GM18861 (cell line): ENCODE measurements around the gene ST3GAL3.

Source experiments
- ATAC-seq: cut with Tn5 transposase; IDR thresholded peaks from one replicate; pipeline ENCODE4 v1.9.1; 2021; ENCODE audit not compliant: unreplicated experiment

The ST3GAL3 gene

GRCh38 chr1:43707190-43708001, at the start of gene ST3GAL3:
ST3GAL3 (plus strand) TSS chr1:43707536; CDS start chr1:43736263, 28,727 bp downstream.
- peak; percentile 83 for ATAC-seq

- no peak for ATAC-seq
These were observed 47.8 kb upstream of the ST3GAL3 start for GRCh38 chr1:43659212-43660166.

DNA sequence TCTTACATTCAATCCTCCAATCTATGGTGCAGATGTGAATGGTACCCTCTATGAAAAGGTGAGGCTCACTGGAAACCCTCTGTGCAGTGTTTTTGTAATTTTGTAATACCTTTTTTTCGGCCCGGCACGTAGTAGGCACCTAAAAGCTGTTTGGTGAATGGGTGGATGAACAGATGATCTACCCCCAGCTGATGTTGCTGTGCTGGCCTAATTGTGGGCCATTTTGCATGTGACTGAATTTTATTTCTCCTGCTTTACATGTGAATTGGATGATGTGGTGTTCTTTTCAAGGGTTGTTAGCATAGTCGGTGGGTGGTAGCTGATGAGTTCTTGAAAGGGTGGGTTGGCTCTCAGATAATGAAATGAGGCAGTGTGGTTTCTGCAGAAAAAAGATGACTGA, 47.0 kb upstream of the ST3GAL3 start:
- ATAC-seq, result no peak

- no peak for ATAC-seq
These were observed 43.0 kb upstream of the ST3GAL3 start for GRCh38 chr1:43664369-43664768.

GRCh38 chr1:43666608-43667007, 40.7 kb upstream of the ST3GAL3 start:
- ATAC-seq, result no peak

DNA sequence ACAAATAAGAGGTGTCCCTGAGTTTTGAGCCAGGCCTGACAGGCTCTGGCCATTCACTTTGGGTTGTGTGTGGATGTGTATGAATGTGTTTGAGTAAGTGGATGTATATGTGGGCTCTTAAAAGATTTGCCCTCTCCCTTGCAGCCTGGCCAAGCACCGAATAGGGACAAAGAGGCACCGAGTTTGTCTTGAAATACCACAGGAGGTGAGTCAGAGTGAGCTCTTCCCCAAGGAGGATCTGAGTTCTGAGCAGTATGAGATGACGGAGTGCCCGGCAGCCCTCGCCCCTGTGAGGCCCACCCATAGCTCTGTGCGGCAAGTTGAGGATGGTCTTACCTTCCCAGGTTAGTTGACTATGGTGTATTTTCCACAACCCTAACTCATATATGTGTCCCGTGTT, 38.4 kb upstream of the ST3GAL3 start:
- no peak for ATAC-seq

- ATAC-seq, result no peak
These were observed 37.5 kb upstream of the ST3GAL3 start for GRCh38 chr1:43669878-43670277.

DNA sequence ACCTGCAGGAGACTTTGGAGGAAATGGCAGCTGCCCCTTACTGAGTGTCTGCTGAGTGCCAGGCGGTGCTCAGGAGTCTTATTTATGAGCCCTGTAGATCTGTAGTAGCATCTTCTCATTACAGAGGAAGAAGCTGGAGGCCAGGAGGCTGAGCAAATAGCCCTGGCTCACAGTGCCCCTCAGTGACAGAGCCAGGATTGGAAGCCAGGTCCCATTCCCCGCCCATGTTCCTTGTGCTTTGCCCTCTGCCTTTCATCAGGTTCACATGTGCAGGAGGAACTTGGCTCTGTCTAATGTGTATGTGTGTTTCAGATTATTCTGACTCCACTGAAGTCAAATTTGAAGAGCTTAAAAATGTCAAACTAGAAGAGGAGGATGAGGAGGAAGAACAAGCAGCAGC, 36.1 kb upstream of the ST3GAL3 start:
- ATAC-seq, result no peak

DNA sequence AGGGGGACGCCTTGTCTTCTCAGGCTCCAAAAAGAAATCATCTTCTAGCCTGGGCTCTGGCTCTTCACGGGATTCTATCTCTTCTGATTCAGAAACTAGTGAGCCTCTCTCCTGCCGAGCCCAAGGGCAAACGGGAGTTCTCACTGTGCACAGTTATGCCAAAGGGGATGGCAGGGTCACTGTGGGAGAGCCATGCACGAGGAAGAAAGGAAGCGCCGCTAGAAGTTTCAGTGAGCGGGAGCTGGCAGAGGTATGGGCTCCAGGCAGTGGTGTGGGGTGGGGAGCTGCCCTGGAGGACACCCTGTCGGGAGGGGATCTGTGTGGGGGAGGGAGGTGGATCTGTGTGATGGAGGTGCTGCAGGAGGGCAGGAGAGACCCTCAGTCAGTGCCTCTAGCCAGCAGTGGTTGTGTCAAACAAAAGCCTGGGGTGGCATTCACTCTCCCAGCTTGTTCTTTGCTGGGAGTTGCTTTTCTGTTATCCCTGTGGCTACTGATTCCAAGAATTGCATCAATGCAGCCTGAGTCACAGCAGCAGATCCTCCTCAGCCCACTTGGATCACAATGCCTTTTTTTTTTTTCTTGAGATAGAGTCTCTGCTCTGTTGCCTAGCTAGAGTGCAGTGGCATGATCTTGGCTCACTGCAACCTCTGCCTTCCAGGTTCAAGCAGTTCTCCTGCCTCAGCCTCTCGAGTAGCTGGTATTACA, 35.6 kb upstream of the ST3GAL3 start:
- ATAC-seq, result no peak

- no peak for ATAC-seq
These were observed 34.1 kb upstream of the ST3GAL3 start for GRCh38 chr1:43673261-43673660.

- ATAC-seq, result no peak
These were observed 28.4 kb upstream of the ST3GAL3 start for GRCh38 chr1:43678940-43679339.

DNA sequence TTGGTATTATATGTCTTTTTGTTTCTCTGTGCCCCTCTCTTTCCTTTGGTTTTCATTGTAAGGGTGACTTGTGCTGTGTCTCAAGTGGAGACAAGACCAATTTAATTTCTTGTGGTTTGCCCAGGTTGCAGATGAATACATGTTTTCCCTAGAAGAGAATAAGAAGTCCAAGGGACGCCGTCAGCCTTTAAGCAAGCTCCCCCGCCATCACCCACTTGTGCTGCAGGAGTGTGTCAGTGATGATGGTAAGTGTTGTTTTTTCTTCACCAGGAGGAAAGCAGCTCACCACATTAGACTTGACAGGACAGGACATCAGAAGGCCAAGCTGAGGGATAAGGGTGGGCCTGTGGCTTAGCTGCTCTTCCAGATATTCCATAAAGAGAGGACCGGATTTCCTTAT, 23.8 kb upstream of the ST3GAL3 start:
- ATAC-seq, result no peak

DNA sequence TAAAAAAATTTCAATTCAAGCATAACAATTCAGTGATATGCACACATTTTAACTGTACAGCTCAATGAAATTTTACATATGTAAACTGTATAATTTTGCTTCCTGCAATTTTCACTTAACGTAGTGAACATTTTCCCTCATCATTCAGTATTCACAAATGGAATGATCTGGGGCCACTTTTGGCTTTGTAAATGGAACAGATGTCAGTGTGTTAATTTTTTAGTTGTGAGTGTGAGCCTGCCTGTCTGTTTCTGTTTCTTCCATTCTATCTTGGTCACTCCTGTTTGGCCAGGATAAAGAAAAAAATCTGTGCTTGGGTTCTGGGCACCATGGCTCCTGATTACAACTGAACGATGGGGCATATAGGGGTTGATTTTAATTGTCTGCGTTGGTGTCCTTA, 20.5 kb upstream of the ST3GAL3 start:
- ATAC-seq, result no peak

DNA sequence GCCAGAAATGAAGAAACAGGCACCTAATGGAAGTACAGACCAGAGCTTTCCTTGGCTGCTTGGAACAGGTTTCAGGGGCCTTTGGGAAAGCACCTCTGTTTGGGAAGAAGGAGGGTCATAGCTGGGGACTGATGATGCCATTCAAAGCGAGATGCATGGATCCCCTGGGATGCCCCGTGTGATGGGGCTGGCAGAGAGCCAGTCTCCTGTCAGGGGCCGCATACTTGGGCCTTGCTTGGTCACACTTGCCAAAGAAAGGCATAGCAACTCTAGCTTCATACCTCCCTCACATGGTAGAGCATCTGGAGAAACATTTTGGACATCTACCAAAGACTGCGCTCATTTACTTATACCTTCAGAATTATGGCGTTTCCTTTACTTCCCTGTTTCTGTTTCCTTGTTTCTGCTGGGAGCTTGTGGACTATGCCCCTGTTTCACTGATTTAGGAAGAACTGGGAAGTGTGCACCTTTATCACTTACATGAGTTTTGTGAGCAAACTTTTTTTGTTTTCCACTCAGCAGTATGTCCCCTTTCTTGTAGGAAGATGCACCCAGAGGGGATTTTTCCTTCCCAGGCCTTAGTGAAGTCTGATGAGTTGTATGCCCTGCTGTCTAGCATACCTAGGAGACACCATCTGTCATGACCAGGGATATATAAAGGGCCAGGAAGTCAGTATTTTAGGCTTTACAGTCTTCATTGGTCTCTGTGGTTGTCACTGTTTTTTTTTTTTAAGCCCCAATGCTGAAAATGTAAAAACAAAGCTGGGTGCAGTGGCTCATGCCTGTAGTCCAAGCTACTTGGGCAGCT, 19.8 kb upstream of the ST3GAL3 start:
- ATAC-seq, result no peak

- ATAC-seq, result no peak
These were observed 19.3 kb upstream of the ST3GAL3 start for GRCh38 chr1:43688109-43688387.

- ATAC-seq, result no peak
These were observed 18.7 kb upstream of the ST3GAL3 start for GRCh38 chr1:43688594-43689000.

DNA sequence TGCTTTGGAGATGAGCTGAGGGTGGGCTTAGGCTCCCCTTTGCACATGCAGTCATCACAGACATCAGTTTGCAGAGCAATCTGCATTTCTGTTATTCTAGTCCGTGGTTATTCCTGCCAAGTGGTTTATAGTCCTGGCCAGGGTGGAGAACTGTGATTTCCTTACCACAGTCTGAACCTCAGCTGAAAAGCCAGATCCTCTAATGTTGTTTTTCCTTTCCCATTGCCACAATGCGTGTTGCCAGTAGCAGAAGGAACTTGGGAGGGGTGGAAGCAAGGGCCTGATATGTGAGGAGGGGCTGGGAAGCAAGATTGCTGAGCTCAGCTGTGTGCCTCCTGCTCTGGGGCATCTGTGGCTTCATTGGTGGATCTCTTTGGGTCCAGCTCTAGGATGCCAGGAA, 18.0 kb upstream of the ST3GAL3 start:
- ATAC-seq, result no peak

DNA sequence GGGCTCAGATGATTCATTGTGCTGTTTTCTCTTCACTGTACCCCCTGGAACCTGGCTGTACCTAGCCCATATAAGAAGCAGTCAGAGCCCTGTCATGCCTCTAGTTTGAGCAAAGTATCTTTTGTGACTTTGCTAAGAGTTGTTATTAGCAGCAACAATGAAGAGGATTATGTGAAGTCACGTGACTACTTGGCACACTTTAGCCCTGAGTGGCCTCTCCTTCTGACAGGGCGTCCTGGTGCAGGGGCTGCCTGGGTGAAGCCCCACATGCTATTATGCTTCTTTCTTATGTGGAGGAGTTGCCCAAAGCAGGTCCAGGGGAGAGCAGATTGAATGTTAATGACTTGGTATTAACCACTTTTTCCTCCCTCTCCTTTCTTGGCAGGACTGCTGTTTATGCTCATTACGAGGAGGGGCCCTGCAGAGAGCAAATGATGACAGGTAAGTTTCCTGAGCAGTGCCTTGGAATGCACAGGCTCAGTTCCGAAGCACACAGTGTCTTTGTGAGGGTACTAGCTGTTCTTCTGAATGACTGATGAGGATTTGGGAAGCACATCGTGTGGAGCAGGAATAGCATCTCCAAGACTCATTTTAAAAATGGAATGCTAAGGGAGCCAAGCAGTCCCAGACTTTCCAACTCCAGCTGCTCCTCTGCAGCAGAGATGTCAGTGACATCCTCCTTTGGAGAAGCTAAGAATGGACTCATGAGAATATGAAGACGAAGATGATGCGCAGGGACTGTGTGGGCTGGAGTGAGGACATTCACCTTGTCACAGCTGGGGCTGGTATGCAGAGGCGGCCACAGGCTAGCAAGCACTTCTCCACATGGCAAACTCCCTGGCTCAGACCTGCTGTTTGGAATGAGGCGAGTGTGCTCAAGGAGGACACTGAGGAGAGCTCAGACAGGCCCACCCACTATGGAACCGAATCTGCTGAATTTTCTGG, 15.2 kb upstream of the ST3GAL3 start:
- no peak for ATAC-seq

DNA sequence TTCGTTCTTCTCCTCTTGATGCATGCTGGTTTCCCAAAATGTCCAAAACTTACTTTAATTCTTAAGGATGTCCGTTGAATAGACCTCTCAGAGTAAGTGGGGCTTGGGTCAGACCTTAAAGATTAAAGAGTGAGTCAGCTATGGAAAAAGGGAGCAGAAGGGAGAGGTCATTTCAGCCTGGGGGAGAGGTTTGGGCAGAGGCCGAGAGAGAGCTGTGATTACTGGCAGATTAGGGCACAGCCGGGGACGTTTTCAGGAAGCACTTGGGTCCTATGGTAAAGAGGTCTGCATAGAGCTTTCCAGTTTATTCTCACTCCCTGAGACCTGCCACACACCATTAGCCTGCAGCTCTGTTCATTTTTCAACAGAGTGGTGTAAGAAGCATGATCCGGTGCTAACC, 14.0 kb upstream of the ST3GAL3 start:
- ATAC-seq, result no peak

GRCh38 chr1:43699281-43699680, 8.1 kb upstream of the ST3GAL3 start:
- ATAC-seq, result no peak
